NCI-H2196 treated with DMSO at 0.1 percent for 48 hours (cell line): ENCODE results near the gene ADD2.
"Not testable (repeated sequence)": the region's sequence is repeated elsewhere in the genome, so short reads cannot be mapped to it uniquely, and the experiment has no call there.

Experiments
- DNase-seq: peaks from one replicate; lab custom pipeline; 2025; ENCODE audit not compliant: unreplicated experiment; lab: John Stamatoyannopoulos, UW

The ADD2 gene

GRCh38 chr2:70753902-70754301 lies 14.1 kb downstream of the ADD2 start:
- DNase-seq, result no peak

GRCh38 chr2:70753031-70753430 lies 15.0 kb downstream of the ADD2 start:
- no peak for DNase-seq

GRCh38 chr2:70752396-70752795 lies 15.6 kb downstream of the ADD2 start:
- no peak for DNase-seq

GRCh38 chr2:70751881-70752280 lies 16.1 kb downstream of the ADD2 start:
- no peak for DNase-seq

GRCh38 chr2:70750320-70750719 lies 17.7 kb downstream of the ADD2 start:
- DNase-seq, result no peak

- no peak for DNase-seq
Measured at GRCh38 chr2:70748002-70748784, 19.8 kb downstream of the ADD2 start.

- no peak for DNase-seq
Measured at GRCh38 chr2:70747284-70747683, 20.7 kb downstream of the ADD2 start.

GRCh38 chr2:70746094-70746974 lies 21.7 kb downstream of the ADD2 start:
- no peak for DNase-seq

GRCh38 chr2:70745276-70745825 lies 22.6 kb downstream of the ADD2 start:
- no peak for DNase-seq

GRCh38 chr2:70744397-70744796 lies 23.6 kb downstream of the ADD2 start:
- DNase-seq, result no peak

- no peak for DNase-seq
Measured at GRCh38 chr2:70743677-70744076, 24.3 kb downstream of the ADD2 start.

GRCh38 chr2:70743068-70743467 lies 24.9 kb downstream of the ADD2 start:
- DNase-seq, result no peak

GRCh38 chr2:70739492-70739891 lies 28.5 kb downstream of the ADD2 start:
- not testable (repeated sequence) for DNase-seq

- DNase-seq, result no peak
Measured at GRCh38 chr2:70738159-70738558, 29.8 kb downstream of the ADD2 start.

GRCh38 chr2:70735071-70735470 lies 32.9 kb downstream of the ADD2 start:
- DNase-seq, result no peak

- DNase-seq, result no peak
Measured at GRCh38 chr2:70733646-70734180, 34.3 kb downstream of the ADD2 start.

GRCh38 chr2:70732766-70733645 lies 35.0 kb downstream of the ADD2 start:
- DNase-seq, result no peak

GRCh38 chr2:70730730-70731129 lies 37.3 kb downstream of the ADD2 start:
- DNase-seq, result no peak

GRCh38 chr2:70729647-70730046 lies 38.4 kb downstream of the ADD2 start:
- DNase-seq, result no peak

GRCh38 chr2:70728128-70728527 lies 39.9 kb downstream of the ADD2 start:
- no peak for DNase-seq
